Non-pigmented ciliary epithelial cell (primary cell): ENCODE results near the gene TES.
"Not testable (repeated sequence)": the region's sequence is repeated elsewhere in the genome, so short reads cannot be mapped to it uniquely, and the experiment has no call there.

ENCODE experiments used
- DNase-seq: peaks from one replicate; pipeline ENCODE4 v3.0.0-alpha.2; 2010; ENCODE audit warnings: low read depth

The TES gene

DNA sequence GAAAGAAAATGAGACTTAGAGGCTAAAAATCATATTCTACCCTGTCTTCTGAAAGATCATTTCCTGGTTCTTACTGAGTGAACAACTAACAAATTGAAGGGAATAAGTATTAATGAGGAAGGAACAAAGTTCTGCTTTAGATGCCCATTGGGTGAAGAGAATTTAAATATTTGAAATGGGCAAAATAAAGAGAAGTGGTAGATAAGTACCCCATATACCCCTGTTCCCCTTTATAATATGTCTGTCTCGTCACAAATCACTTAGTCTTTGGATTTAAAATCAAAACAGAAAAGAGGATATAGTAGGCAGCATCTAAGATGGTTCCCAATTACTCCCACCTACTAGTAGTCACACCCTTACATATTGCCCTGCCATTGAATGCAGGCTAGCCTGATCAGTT is 13.2 kb downstream of the TES start:
- no peak for DNase-seq

DNA sequence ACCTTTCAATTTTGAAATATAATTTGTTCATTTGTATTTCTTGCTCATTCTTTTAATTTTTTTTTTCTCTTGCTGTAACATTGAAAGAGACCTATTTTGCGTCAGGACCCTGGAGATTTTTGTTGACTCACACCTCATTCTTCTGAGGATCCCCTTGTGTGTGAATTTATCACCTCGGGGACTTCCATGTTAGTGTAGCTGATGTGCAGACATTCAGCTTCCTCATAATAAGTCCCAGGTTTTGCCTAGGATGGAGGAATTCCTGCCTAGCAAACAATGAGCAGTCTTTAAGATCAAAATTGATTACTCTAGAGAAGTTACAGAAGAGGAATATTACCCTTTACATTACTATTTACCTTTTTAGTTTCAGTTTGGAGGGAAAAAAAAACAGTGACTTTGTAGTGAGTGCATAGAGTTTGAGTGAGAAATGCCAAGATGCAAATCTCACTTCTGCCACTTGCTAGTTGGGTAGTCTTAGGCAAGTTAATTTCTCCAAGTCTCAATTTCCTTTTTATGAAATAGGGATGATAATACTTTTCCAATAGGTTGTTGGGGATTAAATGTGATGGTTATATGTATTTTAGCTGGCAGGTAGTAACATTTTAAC is 14.3 kb downstream of the TES start:
- no peak for DNase-seq

DNA sequence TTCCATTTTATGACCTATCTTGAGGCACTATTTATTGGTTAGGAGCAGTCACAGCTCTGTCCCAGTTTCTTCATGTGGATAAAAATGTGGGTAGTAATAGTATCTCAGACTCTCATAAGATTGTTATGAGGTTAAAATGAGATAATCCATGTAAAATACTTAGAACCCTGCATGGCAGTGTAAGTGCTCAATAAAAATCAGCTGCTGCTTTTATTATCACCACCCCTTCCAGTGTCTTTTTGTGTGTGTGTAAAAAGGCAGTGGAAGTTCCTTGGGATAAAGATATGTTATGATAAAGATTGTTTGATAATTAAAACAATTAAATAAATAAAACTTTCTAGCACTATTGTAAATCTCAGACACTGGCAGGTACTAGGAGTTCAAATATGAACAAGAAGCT is 15.5 kb downstream of the TES start:
- no peak for DNase-seq

DNA sequence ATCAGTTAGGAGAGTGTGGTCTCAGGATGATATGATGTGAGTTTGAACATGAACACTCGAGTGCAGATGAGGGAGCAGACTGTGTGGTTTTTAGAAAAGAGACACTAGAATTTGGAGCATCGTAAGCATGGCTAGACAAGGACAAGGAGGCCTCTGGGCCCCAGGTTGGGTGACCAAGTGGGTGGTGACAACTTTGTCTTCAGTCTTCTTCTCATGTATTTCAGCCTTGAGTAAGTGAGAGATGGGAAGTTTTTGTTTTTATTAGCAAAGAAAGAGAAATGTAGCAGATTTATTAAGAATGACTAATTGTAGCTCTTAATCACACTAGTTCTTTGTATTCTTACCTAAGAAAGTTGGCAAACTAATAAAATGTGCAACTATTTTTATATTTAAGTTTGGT is 16.3 kb downstream of the TES start:
- no peak for DNase-seq

DNA sequence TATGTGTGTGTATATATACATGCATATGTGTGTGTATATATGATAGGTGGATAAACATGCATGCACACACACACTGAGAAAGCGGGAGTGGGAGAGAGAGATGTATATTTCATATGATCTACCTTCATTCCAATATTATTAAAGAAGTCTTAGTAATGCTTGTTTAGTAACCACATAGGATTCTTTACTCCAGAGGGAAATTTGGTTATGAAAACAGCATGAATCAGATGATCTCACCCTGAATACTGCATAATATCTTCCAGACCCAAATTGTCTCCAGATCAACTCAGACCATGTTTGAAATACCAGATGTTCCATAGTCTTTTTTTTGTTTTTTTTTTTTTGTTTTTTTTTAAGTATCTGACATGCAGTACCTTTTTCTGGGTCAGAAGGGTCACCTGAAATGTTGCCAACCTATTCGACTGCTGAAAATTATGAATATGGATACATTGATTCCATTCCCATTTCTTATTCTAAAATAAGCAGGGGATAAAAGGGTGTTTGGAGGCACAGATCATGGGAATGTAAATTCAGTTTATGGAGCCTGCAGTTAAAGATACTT is 17.4 kb downstream of the TES start:
- DNase-seq = peak; percentile 82

DNA sequence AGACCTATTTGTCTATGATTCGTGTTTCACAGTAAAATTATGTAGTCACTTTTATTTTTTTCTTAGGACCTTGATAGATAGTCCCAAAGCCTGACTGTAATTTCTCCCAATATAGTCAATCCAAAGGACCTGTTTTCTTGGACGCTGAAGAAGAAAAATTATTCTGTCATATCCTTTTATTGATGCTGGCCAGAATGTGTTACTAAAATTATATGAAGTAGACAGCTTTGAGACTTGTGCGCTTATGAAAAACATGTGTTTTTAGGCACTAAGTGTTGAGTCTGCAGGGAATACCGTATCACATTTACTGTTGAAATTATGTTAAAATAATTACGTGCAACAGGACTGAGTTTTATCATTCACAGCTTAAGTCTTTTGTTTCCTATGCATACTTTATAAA is 17.9 kb downstream of the TES start:
- no peak for DNase-seq

DNA sequence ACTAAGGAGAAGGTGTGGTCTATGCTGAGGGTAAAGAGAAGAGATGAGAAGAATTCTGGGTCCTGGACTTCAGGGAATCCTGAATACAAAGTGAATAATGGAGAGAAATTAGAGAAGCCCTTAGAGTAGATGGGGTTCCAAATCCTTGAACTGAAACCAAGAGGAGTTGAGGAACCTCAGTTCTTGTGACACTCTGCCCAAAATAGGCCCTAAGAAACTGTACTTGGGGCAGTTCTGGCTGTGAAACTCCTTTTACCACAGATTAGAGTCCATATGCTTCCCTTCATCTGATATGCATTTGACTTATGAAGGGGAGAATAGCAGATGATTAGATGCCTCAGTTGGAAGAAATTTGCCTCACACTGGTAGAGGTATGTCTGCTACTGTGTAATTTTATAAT is 19.0 kb downstream of the TES start:
- DNase-seq = no peak

DNA sequence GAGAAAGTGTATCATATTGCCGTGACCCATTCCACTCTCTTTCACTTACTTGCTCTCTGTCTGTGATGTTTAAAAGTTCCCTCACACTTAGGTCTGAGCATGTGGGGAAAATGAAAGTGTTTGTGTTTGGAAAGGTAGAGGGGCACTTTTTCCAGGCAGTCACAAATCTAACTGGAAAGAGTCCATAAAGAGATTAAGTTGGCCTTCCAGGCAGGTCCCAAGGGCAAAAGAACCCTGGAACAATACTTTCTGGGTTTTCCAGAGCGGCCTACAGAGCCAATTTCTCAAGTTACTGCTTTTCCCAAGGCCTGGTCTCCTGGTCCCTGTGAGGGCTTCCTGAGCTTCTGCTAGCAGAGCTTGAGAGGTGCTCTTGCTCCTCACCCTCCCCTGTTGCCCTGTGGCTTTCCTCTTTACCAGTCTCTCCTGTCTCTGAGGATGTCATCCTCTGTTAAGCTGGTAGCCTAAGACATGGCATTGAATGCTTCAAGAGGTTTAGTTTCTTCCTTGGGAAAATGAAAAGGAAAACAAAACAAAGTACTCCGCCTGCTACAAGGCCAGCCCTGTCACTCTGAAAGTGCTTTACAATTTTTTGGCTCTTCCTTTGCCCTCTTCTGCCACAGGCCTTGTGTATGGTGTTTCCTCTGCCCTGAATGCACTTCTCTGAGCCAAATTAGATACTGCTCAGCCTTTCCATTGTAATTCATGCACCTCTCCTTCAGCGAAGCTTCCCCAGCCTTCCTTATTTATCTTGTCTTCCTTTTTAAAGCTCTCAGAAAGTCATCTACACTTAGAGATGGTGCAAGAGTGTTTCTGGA is 20.1 kb downstream of the TES start:
- DNase-seq = no peak

DNA sequence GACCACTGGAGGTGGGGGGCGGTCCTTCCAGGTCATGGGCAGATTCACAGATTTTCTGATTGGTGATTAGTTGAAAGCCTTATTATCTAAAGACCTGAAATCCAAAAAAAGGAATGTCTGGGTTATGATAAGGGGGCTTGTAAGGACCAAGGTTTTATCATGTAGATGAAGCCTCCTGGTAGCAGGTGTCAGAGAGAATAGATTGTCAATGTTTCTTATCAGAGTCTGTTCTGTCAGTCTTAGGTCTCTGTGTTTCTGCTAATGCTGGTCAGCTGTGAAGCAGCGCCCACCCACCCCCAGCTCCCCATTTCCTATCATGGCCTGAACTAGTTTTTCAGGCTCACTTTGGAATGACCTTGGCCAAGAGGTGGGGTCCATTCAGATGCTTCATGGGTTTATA is 21.2 kb downstream of the TES start:
- DNase-seq = no peak

DNA sequence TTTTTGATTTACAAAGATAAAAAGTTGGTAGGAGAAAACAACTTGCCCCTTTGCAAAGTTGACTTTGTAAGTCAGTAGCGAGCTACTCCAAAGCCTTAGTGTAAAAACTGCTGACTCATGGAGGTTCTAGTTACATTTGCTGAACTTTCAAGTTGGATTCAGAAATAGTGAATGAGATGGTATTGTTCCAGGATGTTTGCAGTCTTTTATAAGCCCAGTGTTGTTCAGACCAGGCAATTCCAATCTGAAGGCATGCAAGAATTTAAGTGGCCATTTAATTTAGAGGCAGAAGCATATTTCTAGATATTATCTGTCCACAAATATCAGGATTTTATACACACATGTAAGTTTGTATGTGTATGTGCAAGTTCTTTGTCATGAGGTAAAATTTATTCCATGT is 21.6 kb downstream of the TES start:
- DNase-seq = no peak

DNA sequence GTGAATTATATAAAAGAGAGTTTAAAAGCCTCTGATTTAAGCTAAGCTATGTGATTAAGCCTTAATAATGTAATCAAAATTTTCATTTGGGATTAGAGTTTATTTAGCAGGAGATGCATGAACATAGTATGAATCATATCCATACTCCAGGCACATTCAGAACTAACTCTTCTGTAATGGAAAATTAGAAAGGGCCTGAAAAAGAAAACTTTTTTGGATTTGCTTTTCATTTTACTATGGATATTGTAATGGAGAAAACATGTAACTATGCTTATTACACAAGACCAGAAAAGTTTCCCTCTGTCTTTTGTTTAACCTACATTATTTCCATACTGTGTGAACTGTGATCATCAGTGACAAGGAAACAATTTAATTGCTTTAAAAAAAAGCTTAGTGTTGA is 22.0 kb downstream of the TES start:
- DNase-seq = no peak

DNA sequence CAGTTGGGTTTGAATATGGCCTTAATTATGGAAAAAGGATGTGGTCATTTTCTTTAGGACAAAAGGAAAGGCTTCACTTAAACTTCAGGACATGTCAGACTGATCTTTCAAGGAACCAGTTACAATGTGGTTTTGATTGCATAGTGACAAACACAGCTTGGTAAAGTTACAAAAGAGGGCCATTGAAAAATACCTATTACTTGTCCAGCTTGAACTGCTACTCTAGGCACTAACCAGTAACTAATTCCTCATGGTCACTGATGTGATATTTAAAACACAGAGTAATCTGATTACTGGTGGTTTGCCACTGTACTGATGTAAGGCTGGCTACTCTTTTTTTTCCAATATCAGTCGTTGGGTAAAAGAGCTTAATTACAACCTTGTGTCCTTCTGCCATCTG is 22.6 kb downstream of the TES start:
- no peak for DNase-seq

DNA sequence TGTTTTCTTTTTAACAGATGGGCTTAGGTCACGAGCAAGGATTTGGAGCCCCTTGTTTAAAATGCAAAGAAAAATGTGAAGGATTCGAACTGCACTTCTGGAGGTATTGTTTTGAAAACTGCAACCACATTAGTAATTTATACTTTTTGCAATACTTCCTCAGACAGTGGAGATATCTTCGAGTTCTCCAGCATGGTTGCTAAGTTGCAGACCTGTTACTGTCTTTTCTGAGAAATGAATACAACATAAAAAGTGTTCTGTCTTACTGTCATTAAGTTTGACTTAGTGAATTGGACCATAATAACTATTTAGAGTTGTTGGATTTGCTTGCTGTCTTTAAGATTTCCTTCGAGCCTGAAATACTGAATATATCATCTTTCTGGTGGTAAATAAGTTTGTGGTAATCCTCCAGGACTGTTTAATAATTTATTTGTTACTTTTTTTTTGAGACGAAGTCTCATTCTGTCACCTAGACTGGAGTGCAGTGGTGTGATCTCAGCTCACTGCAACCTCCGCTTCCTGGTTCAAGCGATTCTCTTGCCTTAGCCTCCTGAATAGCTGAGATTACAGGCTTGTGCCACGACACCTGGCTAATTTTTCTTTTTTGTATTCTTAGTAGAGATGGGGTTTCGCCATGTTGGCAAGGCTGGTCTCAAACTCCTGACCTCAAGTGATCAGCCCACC is 24.3 kb downstream of the TES start:
- DNase-seq = no peak

DNA sequence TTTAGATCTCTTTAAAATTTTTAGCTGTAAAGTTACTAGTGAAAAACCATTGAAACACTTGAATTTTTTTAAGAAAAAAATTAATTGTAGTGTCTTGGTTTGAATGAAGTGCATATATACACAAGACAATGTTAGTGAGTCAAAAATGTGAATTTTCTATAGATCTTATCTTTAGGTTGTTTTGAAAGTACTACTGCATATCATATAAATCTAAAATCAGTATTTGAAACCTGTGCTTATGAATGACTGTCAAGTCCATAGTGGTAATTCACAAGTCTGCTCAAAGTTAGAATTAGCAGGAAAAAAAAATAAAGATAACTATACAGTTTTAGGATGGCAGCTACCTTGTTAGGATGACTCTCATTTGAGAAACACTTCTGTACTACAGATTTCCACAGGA is 25.0 kb downstream of the TES start:
- no peak for DNase-seq

DNA sequence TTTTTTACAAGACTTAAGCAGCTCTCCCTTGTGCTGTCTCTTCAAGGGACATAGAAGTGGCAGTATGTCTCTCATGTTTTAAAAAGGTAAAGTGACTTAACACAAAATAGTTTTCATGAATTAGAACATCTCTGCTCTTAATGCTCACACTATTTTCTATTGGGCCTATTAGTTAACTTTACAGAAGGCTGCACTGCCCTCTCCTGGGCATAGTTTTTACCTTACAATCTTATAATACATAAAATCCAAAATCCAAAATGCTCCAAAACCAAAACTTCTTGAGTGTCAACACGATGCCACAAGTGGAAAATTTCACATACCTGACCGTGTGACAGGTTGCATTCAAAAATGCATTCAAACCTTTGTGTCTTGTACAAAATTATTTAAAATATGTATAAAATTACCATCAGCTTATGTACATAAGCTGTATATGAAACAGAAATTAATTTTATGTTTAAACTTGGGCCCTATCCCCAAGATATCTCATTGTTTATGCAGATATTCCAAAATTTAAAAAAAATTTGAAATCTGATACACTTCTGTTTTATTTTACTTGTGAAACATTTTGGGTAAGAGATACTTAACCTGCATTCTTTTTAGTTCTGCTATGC is 25.8 kb downstream of the TES start:
- DNase-seq = no peak

DNA sequence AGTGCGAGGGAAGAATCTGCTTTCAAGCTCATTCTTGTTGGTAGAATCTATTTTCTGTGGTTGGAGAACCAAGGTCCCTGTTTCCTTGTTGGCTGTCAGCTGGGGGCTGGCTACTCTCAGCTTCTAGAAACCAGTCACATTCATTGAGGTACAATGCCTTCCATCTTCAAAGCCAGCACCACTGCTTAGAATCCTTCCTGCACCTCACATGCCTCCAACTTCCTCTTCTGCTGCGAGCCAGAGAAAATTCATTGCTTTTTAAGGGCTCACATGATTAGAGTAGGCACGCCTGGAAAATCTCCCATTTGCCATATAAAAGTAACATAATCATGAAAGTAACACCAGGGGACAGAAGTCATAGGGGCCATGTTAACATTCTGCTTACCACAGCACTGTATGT is 28.7 kb downstream of the TES start:
- DNase-seq = no peak

DNA sequence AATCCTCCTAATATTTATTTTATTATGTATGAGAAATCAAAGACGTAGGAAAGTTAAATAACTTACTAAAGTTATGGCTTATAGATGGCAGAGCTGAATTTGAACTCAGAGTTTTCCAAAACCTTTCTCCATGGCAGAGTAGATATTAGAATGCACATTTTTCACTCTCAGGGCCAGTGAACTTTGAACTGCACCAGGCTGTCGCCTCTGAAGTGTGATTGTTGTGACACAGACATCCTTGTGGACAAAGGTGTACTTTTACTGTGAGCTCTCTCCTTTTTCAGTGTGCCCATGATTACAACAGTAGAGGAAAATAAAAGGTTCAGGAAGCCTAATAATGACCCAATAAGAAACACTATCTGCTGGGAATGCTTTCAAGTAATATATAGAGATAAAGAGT is 29.1 kb downstream of the TES start:
- DNase-seq = no peak

DNA sequence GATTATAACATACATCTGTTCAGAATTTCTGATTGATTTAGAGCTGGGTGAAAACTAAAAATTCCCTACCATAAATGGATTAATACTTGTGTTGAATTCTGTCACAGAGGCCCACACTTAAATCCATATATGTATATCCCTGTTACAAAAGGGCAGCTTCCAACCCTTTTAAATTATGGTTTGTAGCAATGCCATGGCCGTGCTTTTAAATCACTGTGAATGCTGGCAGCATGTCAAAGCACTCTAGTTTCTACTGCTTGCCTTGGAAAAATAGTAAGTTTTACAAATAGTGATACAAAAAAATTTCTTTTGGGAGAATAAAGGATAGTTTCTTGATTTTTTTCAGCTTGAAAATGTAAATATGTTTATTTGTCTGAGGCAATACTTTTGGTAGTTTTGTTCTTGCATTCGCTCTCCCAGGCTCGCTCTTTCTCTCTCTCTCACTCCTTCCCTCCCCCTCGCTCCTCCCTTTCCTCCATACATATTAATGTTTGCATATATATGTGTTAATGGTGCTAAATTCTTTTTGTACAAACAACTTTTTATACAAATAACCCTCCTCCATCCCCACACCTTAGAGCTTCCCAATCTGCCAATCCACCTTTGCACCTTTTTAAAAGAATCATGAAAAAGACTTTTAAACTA is 29.8 kb downstream of the TES start:
- DNase-seq = no peak

DNA sequence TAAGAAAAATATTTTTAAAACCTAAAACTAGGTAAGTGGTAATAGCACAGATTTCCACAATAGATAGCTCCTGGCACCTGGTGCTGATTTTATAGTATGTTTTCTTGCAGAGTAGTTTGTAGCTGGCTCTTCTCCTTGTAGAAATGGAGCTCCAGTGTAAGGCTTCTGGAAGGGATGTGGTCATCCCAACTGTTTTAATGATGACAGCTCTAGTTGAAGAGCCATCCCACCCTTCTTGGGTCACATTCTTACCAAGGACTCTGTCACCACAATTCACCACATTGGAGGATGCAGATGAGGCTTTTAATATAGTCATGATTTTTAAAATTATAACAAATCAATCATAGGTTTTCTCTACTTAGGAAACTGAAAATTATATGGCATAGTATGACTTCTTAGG is 31.0 kb downstream of the TES start:
- DNase-seq = no peak

DNA sequence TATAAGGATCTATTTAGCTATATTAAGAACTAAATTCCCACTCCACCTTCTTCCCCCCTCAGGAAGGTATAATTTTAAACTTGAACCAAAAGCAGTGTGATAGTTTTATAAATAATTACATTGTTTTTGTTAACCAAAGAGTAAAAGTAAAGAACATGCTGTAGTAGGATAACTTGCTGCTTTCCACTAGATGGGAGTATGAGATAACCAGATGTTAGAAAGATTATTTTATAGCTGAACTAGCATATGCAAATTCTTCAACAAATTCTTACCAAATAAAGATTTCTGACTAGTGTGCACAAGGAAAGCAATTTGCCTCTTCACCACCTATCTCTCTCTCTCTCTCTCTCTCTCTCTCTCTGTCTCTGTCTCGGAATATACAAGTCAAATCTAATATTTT is 31.8 kb downstream of the TES start:
- DNase-seq = no peak

DNA sequence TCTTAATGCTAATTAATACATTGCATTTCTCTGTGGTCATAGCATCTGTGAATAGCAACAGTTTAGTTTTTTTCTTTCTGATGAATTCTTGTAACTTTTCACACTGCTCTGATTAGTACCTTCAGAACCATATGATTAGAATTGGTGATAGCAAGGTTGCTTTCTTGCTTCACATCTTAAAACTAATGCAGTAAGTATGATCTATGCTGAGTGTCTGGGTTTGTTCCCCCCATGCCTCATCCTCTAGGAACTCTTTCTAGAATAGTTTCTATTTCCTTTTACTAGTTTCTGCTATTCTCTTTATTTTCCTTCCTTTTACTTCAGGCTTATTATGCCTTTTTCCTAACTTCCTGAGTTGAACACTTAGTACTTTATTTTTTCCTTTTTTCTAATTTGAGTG is 32.4 kb downstream of the TES start:
- DNase-seq = no peak

DNA sequence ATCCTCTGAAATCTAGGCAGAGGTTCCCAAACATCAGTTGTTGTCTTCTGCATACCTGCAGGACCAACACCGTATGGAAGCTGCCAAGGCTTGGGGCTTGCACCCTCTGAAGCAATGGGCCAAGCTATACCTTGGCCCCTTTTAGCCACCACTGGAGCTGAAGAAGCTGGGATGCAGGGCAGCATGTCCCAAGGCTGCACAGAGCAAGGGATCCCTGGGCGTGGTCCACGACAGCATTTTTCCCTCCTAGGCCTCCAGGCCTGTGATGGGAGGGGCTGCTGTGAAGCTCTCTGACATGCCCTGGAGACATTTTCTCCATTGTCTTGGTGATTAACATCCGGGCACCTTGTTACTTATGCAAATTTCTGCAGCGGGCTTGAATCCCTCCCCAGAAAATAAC is 34.5 kb downstream of the TES start:
- not testable (repeated sequence) for DNase-seq
